Activated T-cell treated with anti-CD3 and anti-CD28 coated beads, Interleukin-2, amount 50 U/mL, for 24 hours (primary cell): ENCODE measurements around the gene RPAP3.
"Not testable (repeated sequence)": the region's sequence is repeated elsewhere in the genome, so short reads cannot be mapped to it uniquely, and the experiment has no call there.

ENCODE experiments used
- DNase-seq: peaks from one replicate; pipeline ENCODE4 v3.0.0-alpha.2; 2020
- H3K27ac Mint-ChIP-seq: 2 replicates; pipeline ENCODE4 v1.8.0; 2020; ENCODE audit warnings: mild to moderate bottlenecking, mixed read lengths
- H3K27me3 Mint-ChIP-seq: 2 replicates; pipeline ENCODE4 v1.8.0; 2020; ENCODE audit warnings: mixed read lengths
- H3K36me3 Mint-ChIP-seq: 2 replicates; pipeline ENCODE4 v1.8.0; 2020; ENCODE audit warnings: low read depth, mixed read lengths
- H3K4me1 Mint-ChIP-seq: 2 replicates; pipeline ENCODE4 v1.8.0; 2020; ENCODE audit warnings: low read depth, mixed read lengths
- H3K4me3 Mint-ChIP-seq: 2 replicates; pipeline ENCODE4 v1.8.0; 2020; ENCODE audit warnings: mild to moderate bottlenecking, moderate library complexity, mixed read lengths
- H3K9me3 Mint-ChIP-seq: 2 replicates; pipeline ENCODE4 v1.8.0; 2020; ENCODE audit warnings: mixed read lengths

RPAP3 gene

GRCh38 chr12:47636908-47637780, 68.7 kb downstream of the RPAP3 start:
- DNase-seq, result peak; percentile 57
- H3K27ac Mint-ChIP-seq, result no peak overlapping the region
- H3K4me1 Mint-ChIP-seq, result peaks cover 6% of the 10 kb centered on the region
- peaks cover 43% of the 10 kb centered on the region for H3K9me3 Mint-ChIP-seq
- H3K36me3 Mint-ChIP-seq, result peaks cover 60% of the 10 kb centered on the region
- no peaks in the 10 kb centered on the region for H3K27me3 Mint-ChIP-seq
- H3K4me3 Mint-ChIP-seq, result no peak overlapping the region

- Mint-ChIP-seq H3K9me3 (peaks cover 34% of the 10 kb centered on the region), H3K36me3 (peaks cover 53% of the 10 kb centered on the region)
- DNase-seq, H3K4me1 Mint-ChIP-seq, H3K27ac Mint-ChIP-seq, H3K4me3 Mint-ChIP-seq, H3K27me3 Mint-ChIP-seq: not testable (repeated sequence)
These were observed 70.1 kb downstream of the RPAP3 start for GRCh38 chr12:47635770-47636169.

- no peak overlapping the region for H3K4me3 Mint-ChIP-seq
- H3K4me1 Mint-ChIP-seq, result peaks cover 6% of the 10 kb centered on the region
- no peak for DNase-seq
- H3K36me3 Mint-ChIP-seq, result peaks cover 51% of the 10 kb centered on the region
- peaks cover 22% of the 10 kb centered on the region for H3K9me3 Mint-ChIP-seq
- H3K27ac Mint-ChIP-seq, result no peak overlapping the region
- no peaks in the 10 kb centered on the region for H3K27me3 Mint-ChIP-seq
These were observed 71.7 kb downstream of the RPAP3 start for GRCh38 chr12:47634127-47634526.

GRCh38 chr12:47621960-47622359, 83.9 kb downstream of the RPAP3 start:
- Mint-ChIP-seq H3K4me1 (no peaks in the 10 kb centered on the region), H3K27ac (no peak overlapping the region), H3K27me3 (no peaks in the 10 kb centered on the region), H3K9me3 (peaks cover 8% of the 10 kb centered on the region), H3K4me3 (no peak overlapping the region), H3K36me3 (peaks cover 47% of the 10 kb centered on the region)
- no peak for DNase-seq

- Mint-ChIP-seq H3K4me3 (no peak overlapping the region), H3K27ac (no peak overlapping the region), H3K36me3 (peaks cover 37% of the 10 kb centered on the region), H3K4me1 (peaks cover 5% of the 10 kb centered on the region), H3K27me3 (no peaks in the 10 kb centered on the region), H3K9me3 (peaks cover 13% of the 10 kb centered on the region)
- no peak for DNase-seq
These were observed 88.4 kb downstream of the RPAP3 start for GRCh38 chr12:47617476-47617875.

- Mint-ChIP-seq H3K4me3 (no peak overlapping the region), H3K4me1 (peaks cover 5% of the 10 kb centered on the region), H3K36me3 (peaks cover 37% of the 10 kb centered on the region), H3K9me3 (peaks cover 19% of the 10 kb centered on the region), H3K27me3 (no peaks in the 10 kb centered on the region), H3K27ac (no peak overlapping the region)
- no peak for DNase-seq
These were observed 89.4 kb downstream of the RPAP3 start for GRCh38 chr12:47616440-47616839.

- no peak overlapping the region for H3K4me3 Mint-ChIP-seq
- no peak overlapping the region for H3K27ac Mint-ChIP-seq
- H3K27me3 Mint-ChIP-seq, result no peaks in the 10 kb centered on the region
- H3K9me3 Mint-ChIP-seq, result peaks cover 19% of the 10 kb centered on the region
- DNase-seq, result no peak
- peaks cover 5% of the 10 kb centered on the region for H3K4me1 Mint-ChIP-seq
- H3K36me3 Mint-ChIP-seq, result peaks cover 35% of the 10 kb centered on the region
These were observed 90.1 kb downstream of the RPAP3 start for GRCh38 chr12:47615711-47616110.

- Mint-ChIP-seq H3K4me1 (peaks cover 5% of the 10 kb centered on the region), H3K27me3 (no peaks in the 10 kb centered on the region), H3K9me3 (peaks cover 19% of the 10 kb centered on the region), H3K36me3 (peaks cover 35% of the 10 kb centered on the region), H3K27ac (no peak overlapping the region), H3K4me3 (no peak overlapping the region)
- DNase-seq, result no peak
These were observed 91.3 kb downstream of the RPAP3 start for GRCh38 chr12:47614521-47614920.

DNA sequence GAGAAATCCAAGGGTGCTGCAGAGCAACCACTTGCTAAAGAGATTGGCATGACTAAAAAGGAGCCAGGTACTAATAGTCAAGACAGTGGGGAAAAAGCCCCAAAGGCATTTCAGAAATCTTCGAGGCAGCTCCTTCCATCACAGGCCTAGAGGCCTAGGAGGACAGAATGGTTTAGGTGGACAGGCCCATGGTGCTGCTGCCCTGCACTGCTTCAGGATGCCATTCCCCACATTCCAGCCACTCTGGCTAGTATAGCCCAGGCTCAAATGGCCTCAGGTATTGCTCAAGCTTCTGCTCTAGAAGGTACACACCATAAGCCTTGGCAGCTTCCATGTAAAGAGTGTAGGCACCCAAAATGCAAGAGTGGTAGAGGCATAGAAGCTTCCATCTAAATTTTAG, 92.9 kb downstream of the RPAP3 start:
- Mint-ChIP-seq H3K4me3 (no peak overlapping the region), H3K36me3 (peaks cover 29% of the 10 kb centered on the region)
- no peak for DNase-seq

GRCh38 chr12:47611906-47612305, 93.9 kb downstream of the RPAP3 start:
- H3K9me3 Mint-ChIP-seq, result peaks cover 28% of the 10 kb centered on the region
- peaks cover 21% of the 10 kb centered on the region for H3K36me3 Mint-ChIP-seq

More for the DNA sequence above, 92.9 kb downstream of the RPAP3 start:
- Mint-ChIP-seq H3K27ac (no peak overlapping the region), H3K4me1 (peaks cover 5% of the 10 kb centered on the region), H3K9me3 (peaks cover 20% of the 10 kb centered on the region), H3K27me3 (no peaks in the 10 kb centered on the region)

More at GRCh38 chr12:47611906-47612305, 93.9 kb downstream of the RPAP3 start:
- DNase-seq, result no peak
- Mint-ChIP-seq H3K4me1 (peaks cover 5% of the 10 kb centered on the region), H3K27ac (no peak overlapping the region), H3K27me3 (no peaks in the 10 kb centered on the region), H3K4me3 (no peak overlapping the region)
